ENCODE measurements around the gene PSTPIP1.
A peak's percentile ranks its signal among the peaks of the same experiment; 100 is the strongest.

Gene PSTPIP1

DNA sequence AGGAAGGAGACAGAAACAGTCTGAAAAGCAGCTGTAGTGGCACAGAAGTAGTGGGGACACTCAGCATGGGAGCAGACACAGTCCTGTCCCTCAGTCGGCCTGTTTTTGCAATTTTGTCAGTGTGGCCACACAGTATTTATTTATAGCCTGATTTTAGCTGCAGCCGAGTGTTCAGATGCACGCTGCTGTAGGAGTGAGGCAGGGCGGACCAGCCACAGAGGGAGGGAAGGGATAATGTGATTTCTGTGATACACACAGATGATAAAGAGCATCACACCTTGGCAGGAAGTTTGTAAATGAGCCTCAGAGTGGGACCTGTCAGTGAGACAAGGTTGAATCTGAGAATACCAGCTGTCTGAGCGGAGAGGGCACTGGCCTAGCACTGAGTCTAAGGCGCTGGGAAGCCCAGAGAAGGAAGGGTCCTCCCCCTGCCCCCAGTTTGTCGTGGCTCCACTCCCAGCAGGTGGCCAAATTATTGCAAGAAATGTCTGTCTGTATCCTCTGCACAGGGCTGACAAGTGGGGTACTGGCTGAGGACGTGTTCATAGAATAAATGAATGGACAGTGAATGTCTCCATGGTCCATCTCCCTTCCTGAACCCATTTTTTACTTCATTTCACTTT lies 3.8 kb downstream of the PSTPIP1 start:
- no peak for DNase-seq (ENCODE audit: low read depth in 2 of 2)

- DNase-seq (ENCODE audit: low read depth in 2 of 2) = no peak
These were observed 5.1 kb downstream of the PSTPIP1 start for GRCh38 chr15:76999996-77000395.

DNA sequence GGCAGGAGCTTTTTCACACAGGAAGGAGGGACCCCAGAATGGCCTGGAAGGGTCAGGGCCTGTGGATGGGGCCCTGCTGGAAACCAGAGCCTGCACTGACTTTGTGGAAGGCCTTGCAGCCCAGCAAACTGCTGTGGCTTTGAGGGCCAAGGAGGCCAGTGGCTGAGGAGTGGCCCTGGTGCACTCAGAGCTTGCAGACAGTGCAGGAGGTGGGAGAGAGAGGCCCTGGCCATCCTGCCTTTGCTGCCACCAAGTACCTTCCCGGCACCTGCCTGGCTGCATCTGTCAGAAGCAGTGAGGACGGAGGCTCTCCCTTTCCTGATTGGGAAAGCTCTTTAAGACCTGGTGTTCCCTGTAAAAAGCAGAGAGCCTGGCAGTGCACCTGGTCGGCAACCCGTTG lies 6.4 kb downstream of the PSTPIP1 start:
- no peak for DNase-seq (ENCODE audit: low read depth in 2 of 2)

- DNase-seq (ENCODE audit: low read depth in 2 of 2) = no peak
These were observed 7.0 kb downstream of the PSTPIP1 start for GRCh38 chr15:77001966-77002365.

GRCh38 chr15:77002436-77002835 lies 7.5 kb downstream of the PSTPIP1 start:
- DNase-seq (ENCODE audit: low read depth in 2 of 2) = no peak

GRCh38 chr15:77002954-77003912 lies 8.3 kb downstream of the PSTPIP1 start:
- peak; percentile 59 to 63 for DNase-seq (ENCODE audit: low read depth in 2 of 2)

GRCh38 chr15:77004189-77004588 lies 9.3 kb downstream of the PSTPIP1 start:
- no peak for DNase-seq (ENCODE audit: low read depth in 2 of 2)

- DNase-seq (ENCODE audit: low read depth in 2 of 2) = no peak
These were observed 14.2 kb downstream of the PSTPIP1 start for GRCh38 chr15:77009176-77009575.

- no peak for DNase-seq (ENCODE audit: low read depth in 2 of 2)
These were observed 14.9 kb downstream of the PSTPIP1 start for GRCh38 chr15:77009646-77010311.

DNA sequence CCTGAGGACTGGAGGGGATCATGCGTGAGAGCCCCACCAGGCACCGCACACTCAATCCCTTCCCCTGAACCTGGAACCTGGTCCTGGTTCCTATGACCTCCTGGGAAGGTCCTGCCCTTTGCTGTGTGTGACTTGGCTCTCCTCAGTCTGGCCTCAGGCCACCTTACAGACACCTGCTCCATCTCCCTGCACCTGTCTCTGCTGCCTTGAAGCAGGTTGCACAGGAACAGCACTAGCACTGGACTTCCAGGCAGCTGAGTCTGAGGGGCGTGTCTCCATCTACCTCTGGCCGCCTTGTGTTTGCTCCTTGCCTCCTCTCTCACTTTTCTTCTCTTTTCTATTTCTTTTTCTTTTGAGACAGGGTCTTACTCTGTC lies 15.4 kb downstream of the PSTPIP1 start:
- DNase-seq (ENCODE audit: low read depth in 2 of 2) = no peak

GRCh38 chr15:77010857-77011256 lies 15.9 kb downstream of the PSTPIP1 start:
- no peak for DNase-seq (ENCODE audit: low read depth in 2 of 2)

- no peak for DNase-seq (ENCODE audit: low read depth in 2 of 2)
These were observed 17.3 kb downstream of the PSTPIP1 start for GRCh38 chr15:77012117-77012712.

- no peak for DNase-seq (ENCODE audit: low read depth in 2 of 2)
These were observed 17.9 kb downstream of the PSTPIP1 start for GRCh38 chr15:77012868-77013267.

- DNase-seq (ENCODE audit: low read depth in 2 of 2) = peak; percentile 70 to 74
These were observed 18.8 kb downstream of the PSTPIP1 start for GRCh38 chr15:77013776-77014131.

DNA sequence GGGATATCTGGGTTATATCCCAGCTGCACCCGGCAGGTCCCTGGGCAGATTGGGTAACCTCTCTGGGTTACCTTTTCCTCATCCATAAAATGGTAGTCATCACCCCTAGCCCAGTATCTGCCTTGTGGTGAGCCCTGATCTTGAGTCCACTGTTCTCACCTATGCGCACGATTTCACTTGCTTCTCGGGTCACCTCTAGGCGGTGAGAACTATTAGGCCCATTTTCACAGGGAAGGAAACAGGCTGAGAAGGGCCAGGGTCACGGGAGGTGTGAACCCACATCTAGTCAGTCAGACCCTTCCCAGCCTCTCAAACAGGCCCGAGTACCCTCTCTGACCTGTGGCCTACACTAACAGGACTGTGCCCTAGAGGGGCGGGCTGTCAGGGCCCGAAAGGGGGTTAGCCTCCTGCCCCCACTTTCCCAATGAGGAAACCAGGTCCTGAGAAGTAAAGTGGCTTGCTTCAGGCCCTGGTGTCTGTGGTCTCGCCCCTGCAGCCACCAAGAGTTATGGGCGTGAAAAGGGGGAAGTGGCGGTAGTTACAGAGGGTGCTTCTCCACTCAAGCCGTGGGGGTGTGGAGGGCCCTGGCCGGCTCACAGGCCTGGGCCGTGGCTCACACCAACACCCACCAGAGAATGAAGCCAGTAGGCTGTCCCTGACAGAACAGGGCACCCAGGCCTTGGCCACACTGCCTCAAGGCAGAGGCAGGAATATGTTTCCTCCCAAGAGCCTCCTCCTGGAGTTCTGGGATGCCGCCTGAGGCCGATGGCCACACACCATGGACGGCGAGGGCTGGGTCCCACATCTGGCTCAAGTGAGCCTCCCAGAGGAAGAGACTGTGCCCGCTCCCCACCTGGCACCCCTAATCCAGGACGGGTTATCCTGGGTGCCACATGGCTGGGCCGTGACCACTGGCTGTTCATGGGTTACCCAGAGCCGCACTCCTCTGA lies 19.5 kb downstream of the PSTPIP1 start:
- DNase-seq (ENCODE audit: low read depth in 2 of 2) = no peak

GRCh38 chr15:77015646-77016320 lies 20.9 kb downstream of the PSTPIP1 start:
- DNase-seq (ENCODE audit: low read depth in 2 of 2) = no peak

GRCh38 chr15:77016321-77016695 lies 21.4 kb downstream of the PSTPIP1 start:
- no peak for DNase-seq (ENCODE audit: low read depth in 2 of 2)

GRCh38 chr15:77017091-77017660 lies 22.2 kb downstream of the PSTPIP1 start:
- no peak for DNase-seq (ENCODE audit: low read depth in 2 of 2)

GRCh38 chr15:77017761-77018720 lies 23.1 kb downstream of the PSTPIP1 start:
- DNase-seq (ENCODE audit: low read depth in 2 of 2) = no peak

Data from activated CD4-positive, alpha-beta T cell treated with anti-CD3 and anti-CD28 coated beads for 24 hours (primary cell).